HCT116 (cell line): ENCODE results near the gene MICAL3. TPM values are rescaled to one million over a fixed set of nuclear protein-coding genes. Genes with fewer than 3 reads are reported as not detected.

Experiments
- ATAC-seq: fragments of 200-7000 bp; cut with Tn5 transposase; 2 replicates; pipeline ENCODE4 v1.9.1; 2020; ENCODE audit warnings: mild to moderate bottlenecking, moderate library complexity
- BruUV-seq: library from RNA; stranded (reverse); fragments of 400-500 nt; replicated peaks from 2 replicates; lab custom pipeline; 2021; lab: Mats Ljungman, UMichigan
- CTCF ChIA-PET: fragments of 300-600 bp; sonication (Branson Sonifier 250); formaldehyde crosslinking; loops from one replicate; lab custom pipeline; 2021; ENCODE audit warnings: antibody characterized with exemption; lab: Charles Lee
- POLR2A ChIA-PET: fragments of 300-600, 350-600 bp; sonication (Branson Sonifier 250); formaldehyde crosslinking; loops from one replicate; lab custom pipeline; 2021; ENCODE audit warnings: antibody characterized with exemption; lab: Charles Lee
- RAD21 ChIA-PET, 2 experiments: fragments of 300-600 bp; sonication (Branson Sonifier 250); formaldehyde crosslinking; loops; one replicate each; lab custom pipeline; 2023; ENCODE audit warnings: low total read pairs in 2 of 2; ENCODE audit not compliant: uncharacterized antibody in 2 of 2, unreplicated experiment in 2 of 2, low non-redundant PET in 1 of 2; lab: Charles Lee
- DNase-seq: peaks from one replicate; pipeline ENCODE4 v3.0.0-alpha.2; 2010; ENCODE audit warnings: low read depth, low spot score
- H2AFZ ChIP-seq: fragments of 200-600 bp; shearing (Covaris generic), sonication (generic); 2 replicates; pipeline ENCODE4 v1.6.1; 2017; ENCODE audit warnings: low read depth, mixed run types, mixed read lengths, antibody characterized with exemption, low read length; ENCODE audit not compliant: poor library complexity, severe bottlenecking
- H3K27ac ChIP-seq: 2 replicates; pipeline ENCODE4 v1.5.1; 2012; ENCODE audit warnings: low read depth, low read length
- H3K27me3 ChIP-seq: fragments of 200-600 bp; sonication (generic); 2 replicates; pipeline ENCODE4 v1.6.1; 2016; ENCODE audit warnings: mixed run types, low read length, mixed read lengths; ENCODE audit not compliant: insufficient read depth
- H3K36me3 ChIP-seq, 2 experiments: fragments of 200-500 bp in 1 of 2; fragments of 200-600 bp in 1 of 2; sonication (Bioruptor generic) in 1 of 2; sonication (generic) in 1 of 2; 2 replicates each; pipeline versions ENCODE4 v1.5.1 to v1.6.1; 2014 to 2016; ENCODE audit warnings: low read length in 2 of 2, inconsistent platforms in 1 of 2, mixed read lengths in 1 of 2, mixed run types in 1 of 2; ENCODE audit not compliant: insufficient read depth in 2 of 2, control insufficient read depth in 1 of 2
- H3K4me1 ChIP-seq, 2 experiments: fragments of 200-600 bp in 1 of 2; sonication (generic) in 1 of 2; 2 replicates each; pipeline versions ENCODE4 v1.5.1 to v1.6.1; 2012 to 2017; ENCODE audit warnings: low read length in 2 of 2, inconsistent platforms in 1 of 2, mild to moderate bottlenecking in 1 of 2, mixed read lengths in 1 of 2, mixed run types in 1 of 2, moderate library complexity in 1 of 2; ENCODE audit not compliant: insufficient read depth in 2 of 2, control insufficient read depth in 1 of 2
- H3K4me2 ChIP-seq: fragments of 200-600 bp; sonication (generic); 2 replicates; pipeline ENCODE4 v1.6.1; 2017; ENCODE audit warnings: mixed run types, low read length, mixed read lengths
- H3K4me3 ChIP-seq, 2 experiments: fragments of 200-600 bp in 1 of 2; sonication (generic) in 1 of 2; replicated peaks in 1 of 2; 2 replicates each; pipeline ENCODE4 v1.5.1; 2011 to 2016; ENCODE audit warnings: low read length in 2 of 2, control low read depth in 1 of 2, low read depth in 1 of 2, mild to moderate bottlenecking in 1 of 2, mixed read lengths in 1 of 2, mixed run types in 1 of 2
- H3K79me2 ChIP-seq: fragments of 200-600 bp; sonication (generic); 2 replicates; pipeline ENCODE4 v1.6.1; 2017; ENCODE audit warnings: mild to moderate bottlenecking, mixed run types, low read length, moderate library complexity, mixed read lengths; ENCODE audit not compliant: insufficient read depth
- H3K9ac ChIP-seq: fragments of 200-600 bp; sonication (generic); 2 replicates; pipeline ENCODE4 v1.6.1; 2016; ENCODE audit warnings: low read length, mixed read lengths
- H3K9me2 ChIP-seq: fragments of 200-600 bp; sonication (generic), shearing (Covaris generic); 2 replicates; pipeline ENCODE4 v1.6.1; 2017; ENCODE audit warnings: mixed run types, mild to moderate bottlenecking, moderate library complexity; ENCODE audit not compliant: insufficient read depth
- H3K9me3 ChIP-seq, 2 experiments: fragments of 200-500 bp in 1 of 2; fragments of 200-600 bp in 1 of 2; sonication (Bioruptor generic) in 1 of 2; sonication (generic) in 1 of 2; 2 replicates each; pipeline ENCODE4 v1.6.1; 2014 to 2017; ENCODE audit warnings: low read length in 2 of 2, mixed read lengths in 2 of 2, inconsistent platforms in 1 of 2, low read depth in 1 of 2, mild to moderate bottlenecking in 1 of 2, mixed run types in 1 of 2, moderate library complexity in 1 of 2; ENCODE audit not compliant: control insufficient read depth in 1 of 2, insufficient read depth in 1 of 2
- H4K20me1 ChIP-seq: fragments of 200-600 bp; sonication (generic), shearing (Covaris generic); 2 replicates; pipeline ENCODE4 v1.6.1; 2017; ENCODE audit warnings: mixed run types, mild to moderate bottlenecking, moderate library complexity; ENCODE audit not compliant: insufficient read depth
- CBX3 ChIP-seq: IDR thresholded peaks from 2 replicates; pipeline ENCODE4 v1.6.1; 2012; ENCODE audit warnings: low read depth
- CEBPB ChIP-seq: IDR thresholded peaks from 2 replicates; pipeline ENCODE4 v1.6.1; 2012; ENCODE audit warnings: low read depth
- FOSL1 ChIP-seq: IDR thresholded peaks from 2 replicates; pipeline ENCODE4 v1.6.1; 2012; ENCODE audit warnings: low read depth
- JUND ChIP-seq: IDR thresholded peaks from 2 replicates; pipeline ENCODE4 v1.6.1; 2012
- POLR2AphosphoS5 ChIP-seq: IDR thresholded peaks from 2 replicates; pipeline ENCODE4 v1.6.1; 2011; ENCODE audit warnings: mild to moderate bottlenecking, low read depth, low read length, moderate library complexity
- RAD21 ChIP-seq: IDR thresholded peaks from 2 replicates; pipeline ENCODE4 v1.6.1; 2012; ENCODE audit warnings: low read depth, mild to moderate bottlenecking
- SP1 ChIP-seq: IDR thresholded peaks from 2 replicates; pipeline ENCODE4 v1.6.1; 2012; ENCODE audit warnings: low read depth
- SRF ChIP-seq: IDR thresholded peaks from 2 replicates; pipeline ENCODE4 v1.6.1; 2012; ENCODE audit warnings: low read depth
- TCF7L2 ChIP-seq: IDR thresholded peaks from 2 replicates; pipeline ENCODE4 v1.7.0; 2011; ENCODE audit warnings: borderline replicate concordance, inconsistent platforms; ENCODE audit not compliant: insufficient read depth, insufficient read length; ENCODE audit errors: extremely low read depth
- YY1 ChIP-seq: IDR thresholded peaks from 2 replicates; pipeline ENCODE4 v1.6.1; 2011; ENCODE audit warnings: low read length, low read depth, moderate library complexity, mild to moderate bottlenecking; ENCODE audit not compliant: insufficient replicate concordance; ENCODE audit errors: extremely low read depth
- ZFX ChIP-seq: fragments of 450-650 bp; IDR thresholded peaks from 2 replicates; pipeline ENCODE4 v1.6.1; 2017
- intact Hi-C: fragments of 100-400 bp; cut with micrococcal nuclease; formaldehyde crosslinking; loops from 2 replicates; pipeline ENCODE4 v1.10.0; 2022
- total RNA-seq: library from RNA; stranded (reverse); gene quantifications from one replicate; pipeline ENCODE4 v1.2.1, GENCODE V29; 2021; ENCODE audit not compliant: unreplicated experiment
- TF ChIP-seq, protein P1 (sequence below): IDR thresholded peaks from 2 replicates; pipeline ENCODE4 v1.6.1; 2012
- TF ChIP-seq, protein P2 (sequence below): IDR thresholded peaks from 2 replicates; pipeline ENCODE4 v1.6.1; 2012

Gene MICAL3
- total RNA-seq, 1 experiment from 2014 or later, result 30.8 TPM

DNA sequence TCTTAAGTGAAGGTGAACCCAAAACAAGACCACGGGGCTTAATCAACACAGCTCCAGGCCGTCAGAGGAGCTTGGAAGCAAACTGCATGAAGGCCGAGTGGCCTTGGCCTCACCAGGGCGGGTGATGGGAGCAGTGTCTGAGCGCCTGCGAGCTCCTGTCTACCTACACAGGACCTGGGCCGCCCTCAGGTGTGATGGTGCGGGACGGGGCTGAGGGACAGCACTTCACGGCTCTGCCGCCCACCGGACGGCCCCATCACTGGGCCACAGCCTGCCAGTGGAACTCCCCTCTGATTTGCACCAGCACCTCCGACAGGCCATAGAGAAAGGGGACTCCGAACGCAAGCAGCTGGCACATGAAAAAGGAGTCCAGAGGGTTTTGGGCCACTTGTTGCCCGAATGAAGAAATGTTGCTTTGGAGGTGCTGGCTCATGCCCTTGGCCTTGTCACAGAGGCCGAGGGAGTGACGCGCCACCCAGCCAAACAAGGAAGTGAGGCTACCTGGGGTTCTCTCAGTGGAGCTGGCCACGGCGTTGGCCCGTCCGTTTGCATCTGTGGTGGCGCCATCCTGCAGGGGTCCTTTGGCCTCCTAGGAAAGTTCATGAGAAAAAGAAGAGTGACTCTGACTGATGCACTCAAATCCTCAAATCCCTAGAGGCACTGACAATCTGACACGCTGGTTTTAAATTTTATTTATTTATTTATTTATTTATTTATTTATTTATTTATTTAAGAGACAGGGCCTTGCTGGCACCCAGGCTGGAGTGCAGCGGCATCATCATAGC, 159.8 kb downstream of the MICAL3 start:
- H3K4me2 ChIP-seq, result no peak overlapping the region
- TF ChIP-seq TCF7L2 (no peak), YY1 (no peak), CEBPB (no peak), ZFX (no peak), SRF (no peak), POLR2AphosphoS5 (no peak), CBX3 (no peak), SP1 (no peak), FOSL1 (no peak), RAD21 (no peak), JUND (no peak)
- TF ChIP-seq, protein P1, sequence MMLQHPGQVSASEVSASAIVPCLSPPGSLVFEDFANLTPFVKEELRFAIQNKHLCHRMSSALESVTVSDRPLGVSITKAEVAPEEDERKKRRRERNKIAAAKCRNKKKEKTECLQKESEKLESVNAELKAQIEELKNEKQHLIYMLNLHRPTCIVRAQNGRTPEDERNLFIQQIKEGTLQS, result no peak
- TF ChIP-seq, protein P2, sequence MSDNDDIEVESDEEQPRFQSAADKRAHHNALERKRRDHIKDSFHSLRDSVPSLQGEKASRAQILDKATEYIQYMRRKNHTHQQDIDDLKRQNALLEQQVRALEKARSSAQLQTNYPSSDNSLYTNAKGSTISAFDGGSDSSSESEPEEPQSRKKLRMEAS, result no peak
- DNase-seq (no peak), ATAC-seq (no peak)
- ChIA-PET RAD21 (no interaction called here), CTCF (no interaction called here), POLR2A (no interaction called here)
- H2AFZ ChIP-seq, result no peak overlapping the region
- no peak overlapping the region for H3K27ac ChIP-seq
- intact Hi-C loops, result no loop called here
- H3K9ac ChIP-seq, result no peak overlapping the region
- H3K4me3 ChIP-seq, result no peak overlapping the region
- no peaks in the 10 kb centered on the region for H3K9me3 ChIP-seq
- no peaks in the 10 kb centered on the region for H3K9me2 ChIP-seq
- BruUV-seq, result no TSS peak
- no peaks in the 10 kb centered on the region for H4K20me1 ChIP-seq
- H3K36me3 ChIP-seq, result peaks cover 6 to 24% of the 10 kb centered on the region in 2 experiments
- no peaks in the 10 kb centered on the region for H3K79me2 ChIP-seq
- no peaks in the 10 kb centered on the region for H3K27me3 ChIP-seq
- no peaks in the 10 kb centered on the region for H3K4me1 ChIP-seq
